NCI-H446 treated with DMSO at 0.1 percent for 48 hours (cell line): ENCODE data around the gene ETNK2.
"Not testable (repeated sequence)": the region's sequence is repeated elsewhere in the genome, so short reads cannot be mapped to it uniquely, and the experiment has no call there.

Source experiments
- DNase-seq: peaks from one replicate; lab custom pipeline; 2025; lab: John Stamatoyannopoulos, UW

Gene ETNK2

DNA sequence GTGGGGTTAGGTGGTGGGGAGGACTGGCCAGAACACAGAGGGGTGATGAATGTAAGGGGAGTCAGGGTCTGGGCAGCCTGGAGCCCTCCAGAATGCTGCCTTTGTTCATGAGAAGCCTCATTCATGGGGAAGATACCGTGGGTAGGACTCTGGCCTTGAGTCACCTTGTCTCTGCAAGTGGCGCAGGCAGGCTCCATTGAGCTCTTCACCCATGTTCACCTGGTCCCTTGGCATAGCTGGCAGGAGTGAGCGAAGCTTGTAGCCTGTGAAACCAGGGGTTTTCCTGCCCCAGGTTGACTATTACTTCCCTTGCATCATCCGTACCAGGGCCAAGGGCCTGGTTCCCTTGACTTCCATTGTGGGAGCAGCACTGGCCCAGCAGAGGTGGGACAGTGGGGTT, 53.2 kb downstream of the ETNK2 start:
- DNase-seq, result no peak

DNA sequence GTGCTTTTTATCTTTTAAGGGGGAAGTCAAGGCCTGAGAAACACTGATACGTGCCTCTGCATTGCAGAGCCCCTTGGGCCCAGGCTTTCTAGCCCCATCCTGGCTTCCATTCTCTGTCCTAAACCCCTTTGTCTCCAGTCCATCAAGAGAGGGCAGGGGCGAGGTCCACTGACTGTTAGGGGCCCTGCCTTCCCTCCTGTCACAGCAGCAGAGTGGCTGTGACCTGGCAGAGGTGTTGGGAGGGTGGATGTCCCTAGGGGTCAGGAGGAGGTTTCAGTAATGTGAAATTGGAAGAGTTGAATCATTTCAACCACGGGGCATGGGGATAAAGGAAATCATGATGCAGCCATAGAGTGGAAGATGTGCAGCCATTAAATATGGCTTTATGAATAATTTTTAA, 54.9 kb downstream of the ETNK2 start:
- no peak for DNase-seq

- DNase-seq, result no peak
Observed at GRCh38 chr1:204094856-204095634, 56.8 kb downstream of the ETNK2 start.

DNA sequence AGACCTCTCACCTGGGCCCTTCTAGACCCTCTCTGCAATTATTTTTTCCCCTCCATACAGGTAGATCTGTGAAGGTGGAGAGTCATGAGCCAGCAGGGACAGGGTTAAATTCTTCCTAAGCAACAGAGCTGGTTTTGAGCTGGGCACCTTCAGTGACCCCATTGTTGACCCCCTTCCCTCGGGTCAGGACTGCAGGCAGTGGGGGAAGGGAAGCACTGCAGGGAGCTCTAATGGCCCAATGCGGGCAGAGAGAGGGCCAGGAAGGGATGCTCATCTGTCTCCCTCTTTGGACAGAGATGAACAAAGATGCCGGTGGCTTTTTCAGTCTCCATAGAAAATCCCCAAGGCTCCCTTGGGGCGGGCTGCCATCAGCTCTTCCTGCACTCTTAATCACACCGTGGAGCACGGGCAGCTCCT, 57.5 kb downstream of the ETNK2 start:
- no peak for DNase-seq

GRCh38 chr1:204093781-204094180, 58.1 kb downstream of the ETNK2 start:
- DNase-seq, result no peak

DNA sequence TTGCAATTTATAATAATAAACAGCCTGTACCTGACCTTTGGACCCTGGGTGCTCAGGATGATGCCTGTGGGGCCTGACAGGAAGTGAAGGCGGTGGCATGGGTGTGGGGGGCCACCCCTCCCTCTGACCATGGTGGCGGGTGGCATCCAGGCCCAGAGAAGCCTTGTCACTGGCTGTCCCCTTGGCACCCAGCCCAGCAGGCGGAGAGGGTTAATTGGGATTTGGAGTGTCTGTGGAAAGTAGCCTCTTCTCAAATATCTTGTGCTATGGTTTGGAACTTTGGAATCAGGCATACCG, 58.5 kb downstream of the ETNK2 start:
- no peak for DNase-seq

GRCh38 chr1:204092632-204093420, 59.0 kb downstream of the ETNK2 start:
- DNase-seq, result no peak

DNA sequence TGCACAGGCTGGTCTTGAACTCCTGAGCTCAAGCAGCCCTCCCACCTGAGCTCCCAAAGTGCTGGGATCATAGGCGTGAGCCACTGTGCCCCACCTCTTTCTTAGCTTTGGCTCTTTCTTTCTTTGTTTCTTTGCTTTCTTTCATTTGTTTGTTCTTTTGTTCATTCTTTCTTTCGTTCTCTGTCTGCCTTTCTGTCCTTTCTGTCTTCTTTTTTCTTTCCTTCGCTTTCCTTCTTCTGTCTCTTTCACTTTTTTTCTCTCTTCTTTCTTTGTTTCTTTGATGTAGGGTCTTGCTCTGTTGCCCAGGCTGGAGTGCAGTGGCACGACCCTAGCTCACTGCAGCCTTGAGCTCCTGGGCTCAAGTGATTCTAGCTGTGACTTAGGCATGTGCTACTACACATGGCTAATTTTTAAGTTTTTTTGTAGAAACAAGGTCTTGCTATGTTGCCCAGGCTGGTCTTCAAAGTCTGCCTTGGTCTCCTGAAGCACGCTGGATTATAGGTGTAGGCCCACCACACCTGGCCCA, 60.0 kb downstream of the ETNK2 start:
- DNase-seq, result no peak

GRCh38 chr1:204091066-204091465, 60.8 kb downstream of the ETNK2 start:
- DNase-seq, result no peak

DNA sequence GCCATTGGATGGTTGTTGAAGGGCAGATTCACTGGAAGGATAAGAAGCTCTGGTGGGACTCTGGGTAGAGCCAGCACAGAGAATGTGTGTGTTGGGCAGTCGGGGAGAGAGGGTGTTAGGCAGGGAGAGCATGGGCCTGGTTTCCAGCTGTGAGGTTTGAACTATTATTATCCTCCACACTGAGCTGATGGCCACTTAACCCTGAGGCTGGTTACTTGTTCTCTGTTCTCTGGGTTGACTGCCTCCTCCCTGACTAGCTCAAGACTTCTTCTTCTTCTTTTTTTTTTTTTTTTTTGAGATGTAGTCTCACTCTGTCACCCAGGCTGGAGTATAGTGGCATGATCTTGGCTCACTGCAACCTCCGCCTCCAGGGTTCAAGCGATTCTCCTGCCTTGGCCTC, 61.7 kb downstream of the ETNK2 start:
- DNase-seq, result not testable (repeated sequence)

- no peak for DNase-seq
Observed at GRCh38 chr1:204089044-204089751, 62.6 kb downstream of the ETNK2 start.

DNA sequence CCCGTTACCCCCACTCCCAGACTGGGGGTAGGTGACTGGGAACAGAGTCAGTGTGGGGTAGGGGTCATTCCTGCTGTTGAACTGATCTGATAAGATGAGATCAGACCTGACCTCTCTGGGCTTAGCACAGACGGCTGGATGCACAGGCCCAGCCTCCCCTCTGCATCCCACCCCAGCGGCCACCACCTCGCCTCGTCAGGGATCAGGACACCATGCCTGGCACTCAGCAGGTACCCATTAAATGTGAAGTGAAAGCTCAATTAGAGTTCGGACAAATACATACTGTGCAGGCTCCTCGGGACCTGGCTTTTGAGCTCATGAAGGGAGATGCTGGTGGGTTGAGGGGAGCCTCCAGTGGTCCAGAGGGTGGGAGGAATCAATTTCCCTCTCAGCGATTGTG, 63.2 kb downstream of the ETNK2 start:
- no peak for DNase-seq

DNA sequence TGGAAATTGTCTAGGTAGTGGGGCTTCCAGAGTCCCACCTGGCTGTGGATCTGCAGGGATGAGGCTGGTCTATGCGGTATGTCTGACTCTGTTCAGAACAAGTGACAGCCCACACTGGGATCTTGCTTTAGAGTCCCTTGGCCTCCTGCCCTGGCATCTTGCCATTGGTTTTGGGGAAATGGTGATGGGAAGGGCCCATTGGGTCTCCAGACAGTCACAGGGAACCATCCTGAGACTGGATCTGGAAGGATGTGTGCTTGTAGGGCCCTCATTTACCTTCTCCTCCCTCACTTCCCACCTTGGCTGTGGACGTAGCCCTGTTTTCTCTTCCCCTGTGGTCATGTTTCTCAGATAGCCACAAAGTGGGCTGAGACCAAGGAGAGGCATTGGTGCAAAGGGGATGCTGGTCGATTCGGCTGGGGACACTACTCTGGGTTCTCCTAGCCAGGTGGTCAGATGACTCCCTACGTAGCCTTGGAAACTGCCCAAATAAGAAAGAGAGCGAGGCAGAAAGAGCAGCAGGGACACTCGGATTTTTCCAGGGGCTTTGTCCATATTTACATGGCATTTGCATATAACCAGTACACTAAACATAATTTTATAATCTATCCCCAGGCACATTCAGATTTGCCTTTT, 63.8 kb downstream of the ETNK2 start:
- no peak for DNase-seq

- no peak for DNase-seq
Observed at GRCh38 chr1:204087181-204087892, 64.5 kb downstream of the ETNK2 start.

- no peak for DNase-seq
Observed at GRCh38 chr1:204085876-204086275, 66.0 kb downstream of the ETNK2 start.

DNA sequence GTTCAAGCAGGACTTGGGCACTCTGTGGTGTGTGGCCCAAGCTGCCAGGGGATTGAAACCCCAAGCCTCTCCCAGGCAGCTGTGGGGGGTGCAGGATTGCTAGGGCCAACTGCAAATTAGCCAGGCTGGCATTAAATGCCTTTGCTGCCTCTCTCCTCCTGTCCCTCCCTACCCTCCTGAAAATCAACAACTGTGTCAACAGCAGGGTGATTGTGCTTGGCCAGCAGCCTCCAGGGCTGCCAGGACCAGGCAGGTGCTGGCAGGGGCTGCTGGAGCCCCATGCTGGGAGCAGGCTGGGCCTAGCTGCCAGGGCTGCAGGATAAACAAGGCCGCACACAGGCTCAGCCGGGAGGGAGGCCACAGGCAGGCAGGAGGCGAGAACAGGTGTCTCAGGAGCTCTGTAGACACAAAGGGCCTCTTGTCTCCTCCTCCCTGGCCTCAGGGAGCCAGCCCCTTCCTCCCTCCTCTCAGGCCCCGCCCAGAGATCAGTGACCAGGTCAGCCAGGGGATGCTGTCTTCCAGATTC, 67.5 kb downstream of the ETNK2 start:
- peak; percentile 61 for DNase-seq

- DNase-seq, result no peak
Observed at GRCh38 chr1:204083491-204083890, 68.4 kb downstream of the ETNK2 start.

DNA sequence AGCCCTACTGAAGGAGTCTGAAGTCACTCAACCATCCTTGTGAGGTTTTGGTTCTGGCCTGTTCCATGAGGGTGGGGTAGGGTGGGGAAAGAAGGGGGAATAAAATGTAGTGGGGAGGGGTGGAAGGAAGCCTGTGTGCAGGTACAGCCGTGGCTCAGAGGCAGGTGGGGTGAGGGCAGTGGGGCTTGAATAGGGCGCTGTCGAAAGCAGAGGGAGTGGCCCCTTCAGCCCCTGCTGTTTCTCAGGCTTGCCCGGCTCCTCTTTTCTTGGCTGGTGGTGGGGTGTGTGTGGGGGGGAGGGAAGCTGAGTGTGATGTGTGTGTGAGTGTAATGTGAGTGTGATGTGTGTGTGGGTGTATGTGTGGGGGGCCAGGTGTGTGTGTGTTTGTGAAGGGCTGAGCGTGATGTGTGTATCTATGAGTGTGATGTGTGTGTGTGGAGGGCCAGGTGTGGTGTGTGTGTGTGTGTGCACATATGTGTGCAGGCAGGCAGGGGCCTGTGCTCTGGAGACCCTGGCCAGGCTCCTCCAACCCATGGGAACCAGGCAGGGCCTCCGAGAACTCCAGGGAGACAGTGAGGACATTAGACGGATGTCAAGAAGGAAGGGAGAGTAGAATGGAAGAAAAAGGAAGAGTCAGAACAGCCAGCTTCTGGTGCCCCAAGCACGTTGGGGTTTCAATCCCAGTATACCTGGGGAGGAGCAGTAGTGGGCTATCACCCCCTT, 69.9 kb downstream of the ETNK2 start:
- DNase-seq, result no peak

- DNase-seq, result no peak
Observed at GRCh38 chr1:204081164-204081790, 70.6 kb downstream of the ETNK2 start.
